Trophoblast cell (in vitro differentiated cells and primary cell): ENCODE results near the gene NADSYN1.

Experiments used
- DNase-seq, 2 donors: peaks; one replicate each; pipeline ENCODE4 v3.0.0-alpha.2; 2016
- H2AFZ ChIP-seq: 2 replicates; pipeline ENCODE4 v1.6.1; 2013; ENCODE audit warnings: low read length, moderate library complexity, mild to moderate bottlenecking; ENCODE audit not compliant: insufficient read depth, poor library complexity
- H2AK5ac ChIP-seq: 2 replicates; pipeline ENCODE4 v1.6.1; 2013; ENCODE audit warnings: mild to moderate bottlenecking, low read length
- H2BK120ac ChIP-seq: 2 replicates; pipeline ENCODE4 v1.6.1; 2013; ENCODE audit warnings: low read length, mild to moderate bottlenecking, moderate library complexity; ENCODE audit not compliant: insufficient read depth, poor library complexity
- H2BK12ac ChIP-seq: 2 replicates; pipeline ENCODE4 v1.6.1; 2013; ENCODE audit warnings: mild to moderate bottlenecking, low read length, moderate library complexity
- H2BK5ac ChIP-seq: 2 replicates; pipeline ENCODE4 v1.6.1; 2013; ENCODE audit warnings: low read length, low read depth, moderate library complexity, mild to moderate bottlenecking; ENCODE audit not compliant: poor library complexity
- H3K14ac ChIP-seq: 2 replicates; pipeline ENCODE4 v1.6.1; 2013; ENCODE audit warnings: mild to moderate bottlenecking, low read length
- H3K18ac ChIP-seq: 2 replicates; pipeline ENCODE4 v1.6.1; 2013; ENCODE audit warnings: mild to moderate bottlenecking, low read length
- H3K23ac ChIP-seq: 2 replicates; pipeline ENCODE4 v1.6.1; 2013; ENCODE audit warnings: low read length
- H3K27ac ChIP-seq: 2 replicates; pipeline ENCODE4 v1.5.1; 2013; ENCODE audit warnings: low read depth, mild to moderate bottlenecking, inconsistent platforms, low read length, moderate library complexity
- H3K27me3 ChIP-seq: 2 replicates; pipeline ENCODE4 v1.6.1; 2013; ENCODE audit warnings: inconsistent platforms, mild to moderate bottlenecking, low read length, moderate library complexity; ENCODE audit not compliant: insufficient read depth
- H3K36me3 ChIP-seq, 2 experiments: 1 replicate in 1 of 2; 2 replicates in 1 of 2; pipeline ENCODE4 v1.6.1; 2013; ENCODE audit warnings: low read length in 2 of 2, mild to moderate bottlenecking in 2 of 2, moderate library complexity in 1 of 2; ENCODE audit not compliant: insufficient read depth in 2 of 2, control insufficient read depth in 1 of 2
- H3K4ac ChIP-seq: 2 replicates; pipeline ENCODE4 v1.6.1; 2013; ENCODE audit warnings: low read depth, mild to moderate bottlenecking, low read length, moderate library complexity
- H3K4me1 ChIP-seq, 2 experiments: 1 replicate in 1 of 2; 2 replicates in 1 of 2; pipeline ENCODE4 v1.6.1; 2013; ENCODE audit warnings: low read length in 2 of 2, mild to moderate bottlenecking in 2 of 2, moderate library complexity in 1 of 2; ENCODE audit not compliant: insufficient read depth in 2 of 2, control insufficient read depth in 1 of 2
- H3K4me2 ChIP-seq: 2 replicates; pipeline ENCODE4 v1.6.1; 2013; ENCODE audit warnings: inconsistent platforms, mild to moderate bottlenecking, low read length, moderate library complexity
- H3K4me3 ChIP-seq: 2 replicates; pipeline ENCODE4 v1.5.1; 2013; ENCODE audit warnings: mild to moderate bottlenecking, low read depth, low read length, inconsistent platforms
- H3K79me1 ChIP-seq: one replicate; pipeline ENCODE4 v1.6.1; 2013; ENCODE audit warnings: low read length
- H3K79me2 ChIP-seq: 2 replicates; pipeline ENCODE4 v1.6.1; 2013; ENCODE audit warnings: low read length, mild to moderate bottlenecking; ENCODE audit not compliant: control insufficient read depth, insufficient read depth, poor library complexity
- H3K9ac ChIP-seq: 2 replicates; pipeline ENCODE4 v1.6.1; 2013; ENCODE audit warnings: mild to moderate bottlenecking, low read length
- H3K9me3 ChIP-seq: 2 replicates; pipeline ENCODE4 v1.6.1; 2013; ENCODE audit warnings: low read depth, mild to moderate bottlenecking, control low read depth, inconsistent platforms, low read length; ENCODE audit not compliant: insufficient read depth
- H4K12ac ChIP-seq: 2 replicates; pipeline ENCODE4 v1.6.1; 2013; ENCODE audit warnings: low read depth, mild to moderate bottlenecking, low read length, moderate library complexity
- H4K8ac ChIP-seq: 2 replicates; pipeline ENCODE4 v1.6.1; 2013; ENCODE audit warnings: low read depth, mild to moderate bottlenecking, low read length, moderate library complexity
- H4K91ac ChIP-seq: one replicate; pipeline ENCODE4 v1.6.1; 2013; ENCODE audit warnings: low read depth, mild to moderate bottlenecking, low read length, moderate library complexity
- WGBS: extraction: QIAGEN DNeasy Blood & Tissue Kit; methylation state at CpG from one replicate; pipeline ENCODE4 v1.1.7; 2013; ENCODE audit warnings: missing lambda C conversion rate; ENCODE audit not compliant: insufficient read length, insufficient coverage; ENCODE audit errors: extremely low coverage; 5-methylcytosine and 5-hydroxymethylcytosine counted together

NADSYN1 gene

DNA sequence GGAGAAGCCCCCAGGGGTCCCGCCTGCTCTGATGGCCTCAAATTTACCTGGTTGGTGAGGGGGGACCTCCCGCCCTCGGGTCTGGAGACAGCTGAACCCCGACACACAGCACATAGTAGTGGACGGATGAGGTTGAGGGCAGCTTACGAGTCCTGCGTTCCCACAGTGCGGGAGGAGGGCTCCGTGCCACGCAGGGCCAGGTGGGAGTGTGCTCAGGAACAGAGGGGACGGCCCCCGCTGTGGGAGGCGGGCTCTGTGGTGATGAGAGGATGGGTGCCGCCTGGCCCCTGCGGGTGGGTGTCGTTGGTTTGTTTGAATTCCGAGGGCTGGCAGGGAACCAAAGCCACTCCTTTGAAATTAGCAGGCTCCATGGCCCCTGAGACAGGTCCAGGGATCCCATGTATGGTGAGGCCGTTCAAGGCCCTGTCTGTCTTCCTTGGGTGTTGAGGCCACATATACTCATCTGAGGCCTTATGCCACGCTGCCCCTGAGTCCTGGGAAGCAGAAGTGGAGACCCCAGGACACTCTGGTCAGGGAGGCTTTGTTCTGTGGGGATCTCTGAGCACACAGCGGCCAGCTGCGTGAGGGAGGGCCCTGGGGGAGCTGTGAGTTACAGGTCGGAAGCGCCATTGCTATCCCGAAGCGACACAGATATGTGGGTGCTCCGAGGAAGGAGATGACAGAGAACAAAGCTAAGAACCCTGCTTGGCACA, 21.9 kb downstream of the NADSYN1 start:
- Histone ChIP-seq H3K18ac (no peak overlapping the region), H3K27me3 (no peaks in the 10 kb centered on the region), H3K79me1 (no peaks in the 10 kb centered on the region), H2BK120ac (no peak overlapping the region), H2BK12ac (no peak overlapping the region), H4K12ac (no peak overlapping the region), H3K36me3 (peaks cover 60 to 67% of the 10 kb centered on the region in 2 experiments), H3K79me2 (no peaks in the 10 kb centered on the region), H3K4ac (no peak overlapping the region), H2BK5ac (no peak overlapping the region), H3K4me3 (peak overlapping the region; percentile 18), H3K27ac (no peak overlapping the region), H3K9me3 (no peaks in the 10 kb centered on the region), H3K4me2 (no peak overlapping the region), H3K14ac (no peak overlapping the region), H4K8ac (no peak overlapping the region), H2AK5ac (no peak overlapping the region), H3K9ac (no peak overlapping the region), H3K4me1 (peaks cover 4 to 5% of the 10 kb centered on the region in 2 experiments), H3K23ac (no peak overlapping the region), H4K91ac (no peak overlapping the region), H2AFZ (no peak overlapping the region)
- DNase-seq: no peak
- no CpG with 5 or more reads among the region's 26 CpGs for WGBS

DNA sequence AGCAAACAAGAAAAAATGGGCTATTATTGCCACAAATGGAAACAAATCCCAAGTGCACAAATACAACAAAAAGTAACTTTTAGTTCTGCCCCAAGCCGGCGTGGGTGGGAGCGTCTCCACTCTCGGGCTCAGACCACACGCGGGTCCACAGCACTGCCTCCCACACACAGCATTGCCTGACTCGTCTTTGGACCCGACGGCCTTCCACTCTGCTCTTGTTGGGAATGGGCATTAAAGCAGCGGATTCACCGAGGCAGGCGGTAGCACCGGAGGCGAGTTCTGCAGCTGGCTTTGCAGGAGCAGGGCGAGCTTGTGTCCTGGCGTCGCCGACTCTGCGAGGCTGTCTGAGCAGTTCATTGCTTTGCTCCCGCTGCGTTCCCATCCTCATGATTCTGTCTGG, 23.0 kb downstream of the NADSYN1 start:
- no peak overlapping the region for H4K91ac ChIP-seq
- no peak overlapping the region for H3K23ac ChIP-seq
- H3K4me1 ChIP-seq: peaks cover 10 to 11% of the 10 kb centered on the region in 2 experiments
- no peak overlapping the region for H2AFZ ChIP-seq
- no peak overlapping the region for H2AK5ac ChIP-seq
- no peak overlapping the region for H4K8ac ChIP-seq
- peaks cover 5% of the 10 kb centered on the region for H3K9me3 ChIP-seq
- H2BK12ac ChIP-seq: no peak overlapping the region
- H2BK120ac ChIP-seq: no peak overlapping the region
- no peaks in the 10 kb centered on the region for H3K79me2 ChIP-seq
- no CpG with 5 or more reads among the region's 21 CpGs for WGBS
- H3K4me3 ChIP-seq: no peak overlapping the region
- peaks cover 65 to 74% of the 10 kb centered on the region in 2 experiments for H3K36me3 ChIP-seq
- no peak overlapping the region for H3K4me2 ChIP-seq
- no peak overlapping the region for H3K18ac ChIP-seq
- no peak overlapping the region for H3K27ac ChIP-seq
- no peak overlapping the region for H3K4ac ChIP-seq
- no peak overlapping the region for H3K14ac ChIP-seq
- no peak for DNase-seq
- peaks cover 3% of the 10 kb centered on the region for H3K79me1 ChIP-seq
- H3K9ac ChIP-seq: no peak overlapping the region
- no peak overlapping the region for H2BK5ac ChIP-seq
- H3K27me3 ChIP-seq: no peaks in the 10 kb centered on the region
- no peak overlapping the region for H4K12ac ChIP-seq

DNA sequence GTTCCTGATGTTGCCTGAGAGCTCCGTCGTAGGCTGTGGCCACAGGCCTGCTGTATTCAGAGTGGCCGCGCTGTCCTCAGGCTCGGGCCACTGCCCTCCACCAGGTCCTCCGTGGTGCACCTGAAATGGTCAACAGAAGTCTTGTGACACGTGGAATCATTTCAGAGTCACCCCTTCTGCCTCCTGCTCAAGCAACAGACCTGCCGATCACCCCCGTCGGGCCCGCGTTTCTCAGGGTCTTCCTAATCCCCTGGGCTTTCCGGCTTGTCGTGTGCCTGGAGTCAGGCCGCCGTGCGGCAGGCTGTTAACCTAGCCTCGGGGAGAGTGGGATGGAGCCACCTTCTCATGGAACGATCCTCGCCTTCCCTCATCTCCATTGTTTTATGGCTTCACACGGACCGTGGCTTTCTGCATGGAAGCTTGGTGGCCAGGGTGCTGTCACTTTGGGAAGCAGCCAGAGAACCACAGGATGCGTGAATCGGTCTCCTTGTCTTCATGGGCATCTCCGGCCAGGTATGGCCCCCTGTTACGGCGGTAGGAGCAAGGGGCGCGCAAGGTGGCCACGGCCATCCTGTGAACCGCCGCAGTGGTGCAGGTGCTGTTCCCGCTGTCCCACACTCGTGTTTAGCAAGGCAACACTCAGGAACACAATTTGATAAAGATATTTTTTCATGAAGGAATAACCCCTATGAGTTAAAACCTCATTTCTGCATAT, 24.1 kb downstream of the NADSYN1 start:
- Histone ChIP-seq H3K4me1 (peaks cover 20% of the 10 kb centered on the region in 2 experiments), H2BK5ac (no peak overlapping the region), H3K4me3 (no peak overlapping the region), H4K8ac (no peak overlapping the region), H4K91ac (no peak overlapping the region), H3K27ac (no peak overlapping the region), H3K14ac (no peak overlapping the region), H4K12ac (no peak overlapping the region), H3K18ac (no peak overlapping the region), H3K36me3 (peaks cover 65 to 80% of the 10 kb centered on the region in 2 experiments), H3K9ac (no peak overlapping the region), H3K4ac (no peak overlapping the region), H2BK120ac (no peak overlapping the region), H3K27me3 (no peaks in the 10 kb centered on the region), H3K4me2 (no peak overlapping the region), H2BK12ac (no peak overlapping the region), H3K79me2 (no peaks in the 10 kb centered on the region), H2AFZ (no peak overlapping the region), H3K79me1 (peaks cover 11% of the 10 kb centered on the region), H2AK5ac (no peak overlapping the region), H3K9me3 (peaks cover 7% of the 10 kb centered on the region), H3K23ac (no peak overlapping the region)
- DNase-seq: no peak
- no CpG with 5 or more reads among the region's 34 CpGs for WGBS

DNA sequence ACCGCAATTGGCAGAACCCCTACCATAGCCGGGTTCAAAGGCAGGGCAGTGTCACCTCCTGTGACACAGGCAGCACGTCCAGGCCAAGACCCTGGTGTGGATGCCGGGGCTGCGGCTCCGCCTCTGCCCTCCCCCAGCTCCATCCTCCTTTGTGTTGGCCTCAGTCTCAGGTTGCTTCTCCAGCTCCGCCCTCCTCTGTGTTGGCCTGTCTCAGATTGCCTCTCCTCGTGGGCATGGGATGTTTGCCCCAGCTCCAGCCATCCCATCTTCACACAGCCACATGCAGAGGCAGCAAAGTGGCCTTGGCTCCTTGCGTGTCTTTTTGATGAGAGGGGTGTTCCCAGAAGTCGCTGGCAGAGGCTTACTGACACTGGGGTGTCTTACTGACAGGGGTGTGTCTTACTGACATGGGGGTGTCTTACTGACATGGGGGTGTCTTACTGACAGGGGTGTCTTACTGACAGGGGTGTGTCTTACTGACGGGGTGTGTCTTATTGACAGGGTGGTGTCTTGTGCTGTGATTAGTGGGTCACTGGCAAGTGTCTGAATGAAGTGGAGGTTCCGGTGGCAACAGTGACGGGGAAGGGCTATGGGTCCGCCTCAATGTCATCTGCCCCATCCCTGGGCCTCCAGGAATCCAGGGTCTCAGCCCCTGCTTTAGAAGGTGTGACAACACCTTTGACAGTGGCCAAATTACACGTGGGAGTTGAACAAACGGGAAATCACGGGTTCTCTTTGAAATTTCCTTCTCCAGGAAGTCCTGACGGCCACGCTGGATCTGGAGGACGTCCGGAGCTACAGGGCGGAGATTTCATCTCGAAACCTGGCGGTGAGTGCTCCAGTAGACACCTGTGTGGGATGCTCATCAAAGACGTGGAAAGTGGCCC, 24.9 kb downstream of the NADSYN1 start:
- no peak for DNase-seq
- no peak overlapping the region for H3K18ac ChIP-seq
- H2BK5ac ChIP-seq: no peak overlapping the region
- no peak overlapping the region for H4K12ac ChIP-seq
- peaks cover 9% of the 10 kb centered on the region for H3K9me3 ChIP-seq
- no peak overlapping the region for H3K4me3 ChIP-seq
- H3K23ac ChIP-seq: no peak overlapping the region
- no peak overlapping the region for H3K14ac ChIP-seq
- H3K79me2 ChIP-seq: no peaks in the 10 kb centered on the region
- H4K91ac ChIP-seq: no peak overlapping the region
- H4K8ac ChIP-seq: no peak overlapping the region
- no peak overlapping the region for H2AK5ac ChIP-seq
- H3K4me2 ChIP-seq: no peak overlapping the region
- peaks cover 11% of the 10 kb centered on the region for H3K79me1 ChIP-seq
- peaks cover 16 to 18% of the 10 kb centered on the region in 2 experiments for H3K4me1 ChIP-seq
- no peak overlapping the region for H2AFZ ChIP-seq
- H3K36me3 ChIP-seq: peaks cover 68 to 82% of the 10 kb centered on the region in 2 experiments
- H3K27ac ChIP-seq: no peak overlapping the region
- no peak overlapping the region for H2BK120ac ChIP-seq
- WGBS: no CpG with 5 or more reads among the region's 25 CpGs
- no peak overlapping the region for H3K4ac ChIP-seq
- H3K27me3 ChIP-seq: no peaks in the 10 kb centered on the region
- H3K9ac ChIP-seq: no peak overlapping the region
- no peak overlapping the region for H2BK12ac ChIP-seq
